ENCODE data around the gene SNRPA. TPM values are rescaled to one million over a fixed set of nuclear protein-coding genes. Genes with fewer than 3 reads are reported as not detected.

SNRPA gene
- total and polyA plus RNA-seq, 2 of the 13 experiments (the other 11 are each of a cell fraction or from before 2014, with no cell fraction given), result 59.6 to 162 TPM

DNA sequence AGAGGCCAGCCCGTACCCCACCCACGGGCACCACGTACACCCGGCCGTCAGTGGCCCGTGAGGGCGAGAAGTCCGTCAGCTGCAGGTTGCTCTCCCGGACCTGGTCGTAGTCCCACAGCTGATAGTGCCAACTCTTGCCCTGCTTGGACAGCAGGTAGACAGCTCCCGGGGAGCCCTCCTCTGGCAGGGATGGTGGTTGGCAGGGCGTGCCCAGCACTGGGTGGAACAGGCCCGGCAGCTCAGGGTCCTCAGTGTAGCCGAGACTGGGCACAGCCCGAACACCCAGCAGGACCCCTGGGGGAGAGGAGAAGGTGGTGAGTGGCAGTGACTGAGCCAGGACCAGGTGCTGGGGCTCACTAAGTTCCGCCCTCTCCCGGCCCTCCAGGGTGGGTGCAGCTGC, 8.5 kb upstream of the SNRPA start:
- no TSS peak for BruUV-seq (replicated peaks)
- TF ChIP-seq RCOR2 (CRISPR knock-in tag; IDR thresholded peaks at IDR 0.05) (no peak), ZNF563 (CRISPR knock-in tag; IDR thresholded peaks at IDR 0.05) (no peak), MTA3 (CRISPR knock-in tag; IDR thresholded peaks at IDR 0.05) (no peak), AGO2 (optimal IDR thresholded peaks at IDR 0.05; ENCODE audit: low read depth, low read length) (peak; percentile 85), RBFOX2 (IDR thresholded peaks at IDR 0.05; ENCODE audit: low read depth, low read length) (peak; percentile 48; the same call in 1 of the 2 replicates), ZNF768 (CRISPR knock-in tag; IDR thresholded peaks at IDR 0.05) (peak; percentile 26; the same call in 1 of the 2 replicates)
- ATAC-seq, result no peak; the same call in 2 of the 3 replicates
- Histone ChIP-seq H3K27ac (ENCODE audit: extremely low read length, insufficient read depth, low read length) (no peak overlapping the region), H3K27me3 (ENCODE audit: control insufficient read depth in 1 of 2, insufficient read depth in 2 of 2, low read length in 2 of 2) (no peaks in the 10 kb centered on the region), H2AFZ (ENCODE audit: low read length) (no peak overlapping the region), H4K20me1 (ENCODE audit: insufficient read depth, low read length) (no peaks in the 10 kb centered on the region), H3K9me3 (ENCODE audit: low read length) (no peaks in the 10 kb centered on the region), H3K4me2 (ENCODE audit: low read depth, low read length) (no peak overlapping the region), H3K4me1 (ENCODE audit: insufficient read depth, low read length) (peaks cover 23% of the 10 kb centered on the region), H3K79me2 (ENCODE audit: insufficient read depth, low read length) (no peaks in the 10 kb centered on the region), H3K9ac (ENCODE audit: insufficient read depth, low read depth, low read length) (no peak overlapping the region), H3K4me3 (replicated peaks in 1 of 3; ENCODE audit: insufficient read depth in 1 of 3, low read depth in 2 of 3, low read length in 3 of 3) (no peak overlapping the region), H3K36me3 (replicated peaks in 1 of 2; ENCODE audit: control insufficient read depth in 1 of 2, insufficient read depth in 2 of 2, low read length in 2 of 2) (peaks cover 1 to 19% of the 10 kb centered on the region in 2 experiments)
- FAIRE-seq, result no peak
- CTCF ChIA-PET (ENCODE audit: low intra/inter-chr PET ratio, low total read pairs), result no interaction called here
- POLR2A ChIA-PET, result interaction anchor here (0.8 to 2.3 kb wide), 6 partner anchors 8 to 56 kb away, joined by 3 to 8 read pairs (median 4); partner anchors contain the start of genes ACTMAP, COQ8B, EGLN2 and ITPKC
- 92% methylated on average over 9 of the region's 17 CpGs for WGBS (ENCODE audit: low lambda C conversion rate)
- intact Hi-C loops (cut with micrococcal nuclease; ENCODE audit: unreplicated experiment), result no loop called here
- DNase-seq (ENCODE audit: low spot score), result no peak
- in situ Hi-C loops (cut with HindIII; ENCODE audit: extremely low pct_ligation_motif_present, low pct_unique_long_range_greater_than_20kb), result no loop called here

DNA sequence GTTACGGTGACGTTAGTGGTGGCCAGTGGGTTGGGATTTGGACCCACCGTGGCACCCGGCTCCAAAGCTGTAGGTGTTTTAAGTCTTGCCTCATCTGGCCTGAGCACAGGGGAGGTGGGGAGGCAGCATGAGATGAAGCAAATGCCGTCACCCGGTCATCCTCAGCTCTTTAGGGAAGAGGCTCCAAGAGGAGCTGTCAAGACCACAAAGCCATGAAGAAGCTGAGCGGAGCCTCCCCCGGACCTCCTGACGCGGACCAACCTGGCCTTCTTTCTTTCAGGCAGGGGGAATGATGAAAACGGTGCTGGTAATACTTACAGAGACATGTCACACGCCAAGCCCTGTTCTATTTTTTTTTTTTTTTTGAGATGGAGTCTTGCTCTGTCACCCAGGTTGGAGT, 8.1 kb upstream of the SNRPA start:
- Histone ChIP-seq H4K20me1 (ENCODE audit: insufficient read depth, low read length) (no peaks in the 10 kb centered on the region), H3K9ac (ENCODE audit: insufficient read depth, low read depth, low read length) (no peak overlapping the region), H3K79me2 (ENCODE audit: insufficient read depth, low read length) (no peaks in the 10 kb centered on the region), H3K4me1 (ENCODE audit: insufficient read depth, low read length) (peaks cover 23% of the 10 kb centered on the region), H3K4me3 (replicated peaks in 1 of 3; ENCODE audit: insufficient read depth in 1 of 3, low read depth in 2 of 3, low read length in 3 of 3) (no peak overlapping the region), H3K4me2 (ENCODE audit: low read depth, low read length) (no peak overlapping the region), H3K27ac (ENCODE audit: extremely low read length, insufficient read depth, low read length) (no peak overlapping the region), H3K27me3 (ENCODE audit: control insufficient read depth in 1 of 2, insufficient read depth in 2 of 2, low read length in 2 of 2) (no peaks in the 10 kb centered on the region), H3K9me3 (ENCODE audit: low read length) (no peaks in the 10 kb centered on the region), H2AFZ (ENCODE audit: low read length) (no peak overlapping the region), H3K36me3 (replicated peaks in 1 of 2; ENCODE audit: control insufficient read depth in 1 of 2, insufficient read depth in 2 of 2, low read length in 2 of 2) (peaks cover 0 to 17% of the 10 kb centered on the region in 2 experiments; a peak in 4 of 5 replicates)
- in situ Hi-C loops (cut with HindIII; ENCODE audit: extremely low pct_ligation_motif_present, low pct_unique_long_range_greater_than_20kb), result no loop called here
- CTCF ChIA-PET (ENCODE audit: low intra/inter-chr PET ratio, low total read pairs), result no interaction called here
- WGBS (ENCODE audit: low lambda C conversion rate), result 97% methylated on average over 8 of the region's 12 CpGs
- FAIRE-seq (no peak), DNase-seq (ENCODE audit: low spot score) (no peak), ATAC-seq (no peak)
- BruUV-seq (replicated peaks), result no TSS peak
- POLR2A ChIA-PET, result interaction anchor here (0.8 to 2.3 kb wide), 5 partner anchors 7 to 56 kb away, joined by 3 to 8 read pairs (median 4); partner anchors contain the start of genes ACTMAP, EGLN2 and RAB4B
- intact Hi-C loops (cut with micrococcal nuclease; ENCODE audit: unreplicated experiment), result no loop called here
- TF ChIP-seq EED (CRISPR knock-in tag; IDR thresholded peaks at IDR 0.05) (no peak), ZNF713 (CRISPR knock-in tag; IDR thresholded peaks at IDR 0.05) (no peak), ZSCAN29 (CRISPR knock-in tag; conservative IDR thresholded peaks at IDR 0.05) (no peak), ZNF121 (CRISPR knock-in tag; IDR thresholded peaks at IDR 0.05) (no peak), ZNF639 (CRISPR knock-in tag; conservative IDR thresholded peaks at IDR 0.05) (no peak), PAWR (CRISPR knock-in tag; IDR thresholded peaks at IDR 0.05; ENCODE audit: borderline replicate concordance) (no peak), SOX6 (IDR thresholded peaks at IDR 0.05) (no peak), SOX6 (CRISPR knock-in tag; IDR thresholded peaks at IDR 0.05) (no peak), FOSL2 (CRISPR knock-in tag; IDR thresholded peaks at IDR 0.05) (no peak)
- TF ChIP-seq, protein P1, sequence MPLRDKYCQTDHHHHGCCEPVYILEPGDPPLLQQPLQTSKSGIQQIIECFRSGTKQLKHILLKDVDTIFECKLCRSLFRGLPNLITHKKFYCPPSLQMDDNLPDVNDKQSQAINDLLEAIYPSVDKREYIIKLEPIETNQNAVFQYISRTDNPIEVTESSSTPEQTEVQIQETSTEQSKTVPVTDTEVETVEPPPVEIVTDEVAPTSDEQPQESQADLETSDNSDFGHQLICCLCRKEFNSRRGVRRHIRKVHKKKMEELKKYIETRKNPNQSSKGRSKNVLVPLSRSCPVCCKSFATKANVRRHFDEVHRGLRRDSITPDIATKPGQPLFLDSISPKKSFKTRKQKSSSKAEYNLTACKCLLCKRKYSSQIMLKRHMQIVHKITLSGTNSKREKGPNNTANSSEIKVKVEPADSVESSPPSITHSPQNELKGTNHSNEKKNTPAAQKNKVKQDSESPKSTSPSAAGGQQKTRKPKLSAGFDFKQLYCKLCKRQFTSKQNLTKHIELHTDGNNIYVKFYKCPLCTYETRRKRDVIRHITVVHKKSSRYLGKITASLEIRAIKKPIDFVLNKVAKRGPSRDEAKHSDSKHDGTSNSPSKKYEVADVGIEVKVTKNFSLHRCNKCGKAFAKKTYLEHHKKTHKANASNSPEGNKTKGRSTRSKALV (CRISPR knock-in tag; IDR thresholded peaks at IDR 0.05), result no peak

Data from HepG2 (cell line).